ENCODE data around the gene POC1A.

DNA sequence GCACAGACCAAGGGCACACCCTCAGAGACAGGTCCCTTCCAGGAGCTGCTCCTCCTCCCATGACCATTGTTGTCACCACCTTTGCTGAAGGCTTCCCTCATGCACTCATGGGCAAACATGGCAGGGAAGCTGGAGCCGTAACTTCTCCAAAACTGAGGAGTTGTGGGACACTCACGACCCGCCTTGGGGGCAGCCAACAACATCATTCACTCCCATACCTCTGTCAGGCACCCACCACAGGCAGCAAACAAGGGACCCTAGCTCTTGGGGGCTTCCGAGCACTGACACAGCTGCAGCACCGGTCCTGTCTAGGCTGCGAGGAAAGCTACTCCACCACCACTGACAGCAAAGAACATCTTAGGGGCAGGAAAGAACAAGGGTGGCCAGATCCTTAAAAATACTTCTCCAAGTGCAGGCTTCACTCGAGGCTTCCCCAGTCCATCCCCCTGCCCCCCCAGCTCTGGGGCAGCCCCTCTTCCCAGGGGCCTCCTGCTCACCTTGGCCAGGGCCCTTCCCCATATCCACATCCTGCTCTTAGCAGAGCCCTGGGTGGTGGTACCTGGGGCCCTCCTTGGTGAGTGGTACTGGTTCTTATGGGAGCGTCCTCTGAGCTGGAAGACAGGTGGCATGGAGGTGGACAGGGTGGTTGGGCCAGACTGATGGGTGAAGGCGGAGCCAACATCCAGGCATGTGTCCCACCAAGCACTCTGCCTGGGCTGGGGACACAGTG, 69.8 kb downstream of the POC1A start:
- TF ChIP-seq GATA2 (IDR thresholded peaks at IDR 0.05; ENCODE audit: low read depth, low read length) (no peak), GATA3 (IDR thresholded peaks at IDR 0.05; ENCODE audit: low read depth, low read length) (no peak)

Measured in SH-SY5Y (cell line).